GM12872 (cell line): ENCODE data around the gene KCND3.

Source experiments
- TF ChIP-seq, protein P1 (sequence below): IDR thresholded peaks from 3 replicates; pipeline ENCODE4 v1.5.1; 2011; ENCODE audit warnings: low read depth, mild to moderate bottlenecking, low read length, moderate library complexity; ENCODE audit not compliant: insufficient read depth

KCND3 gene

GRCh38 chr1:111798580-111798979 lies 190.9 kb downstream of the KCND3 start:
- TF ChIP-seq, protein P1, sequence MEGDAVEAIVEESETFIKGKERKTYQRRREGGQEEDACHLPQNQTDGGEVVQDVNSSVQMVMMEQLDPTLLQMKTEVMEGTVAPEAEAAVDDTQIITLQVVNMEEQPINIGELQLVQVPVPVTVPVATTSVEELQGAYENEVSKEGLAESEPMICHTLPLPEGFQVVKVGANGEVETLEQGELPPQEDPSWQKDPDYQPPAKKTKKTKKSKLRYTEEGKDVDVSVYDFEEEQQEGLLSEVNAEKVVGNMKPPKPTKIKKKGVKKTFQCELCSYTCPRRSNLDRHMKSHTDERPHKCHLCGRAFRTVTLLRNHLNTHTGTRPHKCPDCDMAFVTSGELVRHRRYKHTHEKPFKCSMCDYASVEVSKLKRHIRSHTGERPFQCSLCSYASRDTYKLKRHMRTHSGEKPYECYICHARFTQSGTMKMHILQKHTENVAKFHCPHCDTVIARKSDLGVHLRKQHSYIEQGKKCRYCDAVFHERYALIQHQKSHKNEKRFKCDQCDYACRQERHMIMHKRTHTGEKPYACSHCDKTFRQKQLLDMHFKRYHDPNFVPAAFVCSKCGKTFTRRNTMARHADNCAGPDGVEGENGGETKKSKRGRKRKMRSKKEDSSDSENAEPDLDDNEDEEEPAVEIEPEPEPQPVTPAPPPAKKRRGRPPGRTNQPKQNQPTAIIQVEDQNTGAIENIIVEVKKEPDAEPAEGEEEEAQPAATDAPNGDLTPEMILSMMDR = no peak

DNA sequence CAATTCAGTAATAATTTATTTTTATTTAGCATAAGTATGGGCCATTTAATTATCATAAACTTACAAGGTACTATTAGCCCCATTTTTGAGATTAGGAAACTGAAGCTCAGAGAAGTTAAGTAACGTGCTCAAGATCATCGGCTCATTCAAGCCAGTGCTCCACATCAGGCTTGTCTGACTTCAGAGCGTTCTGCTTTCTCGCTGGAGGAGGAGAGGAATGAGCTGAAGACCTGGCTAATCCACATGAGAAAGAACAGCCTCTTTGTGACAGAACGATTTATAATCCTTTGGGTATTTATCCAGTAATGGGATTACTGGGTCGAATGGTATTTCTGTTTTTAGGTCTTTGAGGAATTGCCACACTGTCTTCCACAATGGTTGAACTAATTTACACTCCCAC lies 194.1 kb downstream of the KCND3 start:
- TF ChIP-seq, protein P1 = no peak

DNA sequence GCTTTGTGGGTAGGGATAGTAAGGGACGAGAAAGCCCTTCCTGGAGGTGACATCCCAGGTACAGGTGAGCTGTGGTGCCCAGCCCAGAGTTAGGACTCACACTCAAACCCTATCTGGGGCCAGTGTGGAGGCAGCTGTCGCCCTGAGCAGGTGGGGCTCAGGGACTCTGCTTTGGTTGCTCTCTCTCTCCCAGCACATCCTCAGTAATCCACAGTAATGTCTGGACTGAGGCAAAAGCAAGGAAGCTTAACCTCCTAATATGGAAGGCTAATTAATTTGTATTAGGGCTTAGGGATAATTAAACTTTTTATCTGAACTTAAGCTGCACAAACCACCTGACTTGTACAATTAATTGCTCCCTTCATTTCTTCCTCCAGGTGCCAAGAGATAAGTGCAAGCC lies 195.5 kb downstream of the KCND3 start:
- TF ChIP-seq, protein P1 = no peak

DNA sequence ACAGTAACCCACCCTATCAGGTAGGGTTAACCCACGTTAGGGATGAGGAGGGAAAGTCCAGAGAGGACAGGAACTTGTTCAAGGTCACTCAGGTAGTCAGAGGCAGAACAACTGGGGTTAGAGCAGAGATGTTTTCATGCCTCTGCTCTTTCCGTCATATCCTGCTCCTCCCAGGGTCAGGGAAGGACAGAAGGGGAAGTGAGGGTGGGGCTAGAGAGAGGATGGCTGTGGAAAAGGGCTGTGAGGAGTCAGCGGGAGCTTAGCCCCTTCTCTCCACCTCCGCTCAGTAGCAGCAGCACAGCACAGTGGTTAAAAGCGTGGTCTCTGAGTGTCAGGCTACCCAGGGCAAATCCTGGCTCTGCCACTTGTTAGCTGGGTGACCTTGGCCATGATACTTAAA lies 197.2 kb downstream of the KCND3 start:
- TF ChIP-seq, protein P1 = no peak

DNA sequence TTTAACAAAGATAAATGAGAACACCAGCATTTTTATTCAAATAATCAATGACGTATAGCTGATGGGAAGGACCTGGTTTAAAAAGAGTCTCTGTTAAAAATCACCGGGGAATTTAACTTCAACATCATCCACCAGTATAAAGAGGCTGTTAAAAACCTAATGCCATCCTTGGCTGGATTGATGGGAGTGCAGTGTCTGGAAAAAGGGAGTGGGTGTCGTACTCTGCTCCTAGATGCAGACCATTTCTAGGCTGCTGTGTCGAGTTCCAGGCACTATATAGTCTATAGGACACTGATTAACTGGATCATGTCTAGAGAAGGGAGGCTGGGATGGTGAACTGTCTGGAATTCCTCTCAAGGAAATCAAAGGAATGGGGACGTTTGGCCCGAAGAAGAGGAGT lies 197.7 kb downstream of the KCND3 start:
- TF ChIP-seq, protein P1 = no peak

DNA sequence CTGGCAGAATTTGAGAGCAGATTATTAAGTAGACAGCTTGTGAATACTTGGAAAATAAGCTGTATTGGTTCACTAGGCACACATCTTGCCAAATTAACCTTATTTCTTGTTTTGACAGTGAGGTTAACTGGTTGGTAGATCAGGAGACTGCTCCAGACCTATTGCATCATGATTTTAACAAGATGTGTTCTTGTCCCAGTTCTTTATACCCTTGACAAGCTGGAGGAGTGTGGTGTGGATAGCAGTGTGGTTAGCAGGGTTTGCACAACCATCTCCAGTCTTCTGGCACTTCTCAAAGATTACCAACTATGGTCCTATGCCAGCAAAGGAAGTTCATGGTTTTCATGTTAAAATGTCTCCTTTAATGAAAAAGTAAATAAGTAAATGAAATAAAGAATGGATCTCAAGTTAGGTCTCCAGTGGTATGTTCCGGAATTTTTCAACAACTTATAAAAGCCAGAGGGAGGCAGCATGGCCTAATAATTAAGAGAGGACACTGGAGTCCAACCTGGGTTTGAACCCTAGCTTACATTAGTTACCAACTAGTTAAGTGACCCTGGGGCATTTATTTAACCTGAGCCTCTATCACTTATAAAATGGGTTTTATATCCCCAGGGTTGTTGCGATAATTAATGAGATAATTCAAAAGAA lies 199.7 kb downstream of the KCND3 start:
- TF ChIP-seq, protein P1 = no peak

- TF ChIP-seq, protein P1 = no peak
Measured at GRCh38 chr1:111789142-111789541, 200.3 kb downstream of the KCND3 start.
